Activated naive CD8-positive, alpha-beta T cell treated with anti-CD3 and anti-CD28 coated beads, Interleukin-2, amount 10 ng/mL, durations not matched to agents 7 days and 5 days (primary cell): ENCODE measurements around the gene PROSER3. TPM values are rescaled to one million over a fixed set of nuclear protein-coding genes. Genes with fewer than 3 reads are reported as not detected.

ENCODE experiments used
- ATAC-seq: fragments of 150-1000 bp; cut with Tn5 transposase; one replicate; pipeline ENCODE4 v1.10.0; 2021; ENCODE audit warnings: low read depth, moderate library complexity
- POLR2A ChIA-PET: fragments of 350-600 bp; sonication (Branson Sonifier 250); formaldehyde crosslinking; loops from one replicate; lab custom pipeline; 2021; ENCODE audit warnings: antibody characterized with exemption; lab: Charles Lee
- DNase-seq: peaks from one replicate; pipeline ENCODE4 v3.0.0; 2021
- H3K27ac Mint-ChIP-seq: one replicate; pipeline ENCODE4 v1.8.0; 2022; ENCODE audit warnings: mild to moderate bottlenecking, mixed read lengths
- H3K27me3 Mint-ChIP-seq: one replicate; pipeline ENCODE4 v1.8.0; 2022; ENCODE audit warnings: mild to moderate bottlenecking, moderate library complexity, mixed read lengths
- H3K36me3 Mint-ChIP-seq: one replicate; pipeline ENCODE4 v1.8.0; 2021; ENCODE audit warnings: mild to moderate bottlenecking, mixed read lengths
- H3K4me1 Mint-ChIP-seq: one replicate; pipeline ENCODE4 v1.8.0; 2021; ENCODE audit warnings: mixed read lengths
- H3K4me3 Mint-ChIP-seq: one replicate; pipeline ENCODE4 v1.8.0; 2022; ENCODE audit warnings: mild to moderate bottlenecking, moderate library complexity, mixed read lengths
- H3K9me3 Mint-ChIP-seq: one replicate; pipeline ENCODE4 v1.8.0; 2021; ENCODE audit warnings: mixed read lengths
- total RNA-seq, 2 experiments: library from RNA; stranded (reverse); gene quantifications; one replicate each; pipeline ENCODE4 v1.2.3, GENCODE V29; 2021

PROSER3 gene
- total RNA-seq, 2 experiments from 2014 or later, result 53.0 to 59.9 TPM

- H3K36me3 Mint-ChIP-seq, result peaks cover 5% of the 10 kb centered on the region
- H3K9me3 Mint-ChIP-seq, result no peaks in the 10 kb centered on the region
- POLR2A ChIA-PET, result interaction anchor here (0.8 to 3.2 kb wide), 14 partner anchors 8 to 101 kb away, joined by 3 to 20 read pairs (median 4); partner anchors contain the start of genes COX6B1, HSPB6 and PROSER3
- H3K4me1 Mint-ChIP-seq, result peaks cover 32% of the 10 kb centered on the region
- peak overlapping the region; percentile 94 for H3K27ac Mint-ChIP-seq
- no peaks in the 10 kb centered on the region for H3K27me3 Mint-ChIP-seq
- ATAC-seq (peak; percentile 41), DNase-seq (peak; percentile 88)
- H3K4me3 Mint-ChIP-seq, result peak overlapping the region; percentile 98
Observed at GRCh38 chr19:35744430-35745327, 13.3 kb upstream of the PROSER3 start.

- peak within 1 kb of the TSS; percentile 94 for H3K27ac Mint-ChIP-seq
- no peaks in the 10 kb centered on the region for H3K27me3 Mint-ChIP-seq
- peaks cover 5% of the 10 kb centered on the region for H3K36me3 Mint-ChIP-seq
- peaks cover 37% of the 10 kb centered on the region for H3K4me1 Mint-ChIP-seq
- POLR2A ChIA-PET, result interaction anchor here (0.8 to 3.2 kb wide), 13 partner anchors 8 to 266 kb away, joined by 3 to 20 read pairs (median 4); partner anchors contain the start of genes HSPB6 and PROSER3
- no peaks in the 10 kb centered on the region for H3K9me3 Mint-ChIP-seq
- ATAC-seq, result peak; percentile 57
- H3K4me3 Mint-ChIP-seq, result peak within 1 kb of the TSS; percentile 98
- peak; percentile 93 for DNase-seq
Observed at GRCh38 chr19:35745328-35746086, 12.5 kb upstream of the PROSER3 start, which contains the start of the genes PSENEN and U2AF1L4. Gene PSENEN (plus strand): TSS chr19:35745651. CDS start chr19:35745931, 280 bp downstream. Gene U2AF1L4 (minus strand): TSS chr19:35745418. CDS start chr19:35745391, 27 bp downstream.

GRCh38 chr19:35746087-35746462 lies 11.9 kb upstream of the PROSER3 start:
- Mint-ChIP-seq H3K9me3 (no peaks in the 10 kb centered on the region), H3K4me3 (peak overlapping the region; percentile 98), H3K36me3 (peaks cover 5% of the 10 kb centered on the region), H3K27ac (peak overlapping the region; percentile 94), H3K4me1 (peaks cover 37% of the 10 kb centered on the region), H3K27me3 (no peaks in the 10 kb centered on the region)
- DNase-seq, result no peak
- no peak for ATAC-seq
- POLR2A ChIA-PET, result interaction anchor here (0.8 to 3.2 kb wide), 9 partner anchors 9 to 265 kb away, joined by 3 to 20 read pairs (median 5); partner anchors contain the start of genes HSPB6 and PROSER3

GRCh38 chr19:35746531-35746930 lies 11.4 kb upstream of the PROSER3 start:
- Mint-ChIP-seq H3K9me3 (no peaks in the 10 kb centered on the region), H3K36me3 (peaks cover 5% of the 10 kb centered on the region), H3K4me3 (peak overlapping the region; percentile 98), H3K4me1 (peaks cover 37% of the 10 kb centered on the region), H3K27me3 (no peaks in the 10 kb centered on the region), H3K27ac (peak overlapping the region; percentile 94)
- no peak for DNase-seq
- POLR2A ChIA-PET, result interaction anchor here (1.8 to 3.2 kb wide), 3 partner anchors 10 to 103 kb away, joined by 5 to 20 read pairs (median 17); partner anchors contain the start of genes HSPB6 and PROSER3
- ATAC-seq, result no peak

GRCh38 chr19:35748106-35749020 lies 9.6 kb upstream of the PROSER3 start, which contains the start of gene LIN37:
Gene LIN37 (plus strand): TSS chr19:35748576. CDS start chr19:35748725, 149 bp downstream.
- Mint-ChIP-seq H3K4me3 (peak within 1 kb of the TSS; percentile 98), H3K36me3 (no peaks in the 10 kb centered on the region), H3K4me1 (peaks cover 25% of the 10 kb centered on the region), H3K9me3 (no peaks in the 10 kb centered on the region), H3K27me3 (no peaks in the 10 kb centered on the region), H3K27ac (peak within 1 kb of the TSS; percentile 95)
- ATAC-seq, result peak; percentile 76
- POLR2A ChIA-PET, result interaction anchor here (0.6 to 1.7 kb wide), 15 partner anchors 8 to 305 kb away, joined by 3 to 21 read pairs (median 5); partner anchors contain the start of genes COX6B1, HSPB6, NFKBID and PROSER3
- DNase-seq, result peak; percentile 94

GRCh38 chr19:35750167-35750566 lies 7.8 kb upstream of the PROSER3 start:
- no peak for ATAC-seq
- peaks cover 6% of the 10 kb centered on the region for H3K36me3 Mint-ChIP-seq
- peak overlapping the region; percentile 47 for H3K4me3 Mint-ChIP-seq
- POLR2A ChIA-PET, result no interaction called here
- H3K27me3 Mint-ChIP-seq, result peaks cover 3% of the 10 kb centered on the region
- peaks cover 20% of the 10 kb centered on the region for H3K4me1 Mint-ChIP-seq
- DNase-seq, result no peak
- no peaks in the 10 kb centered on the region for H3K9me3 Mint-ChIP-seq
- H3K27ac Mint-ChIP-seq, result no peak overlapping the region

- Mint-ChIP-seq H3K9me3 (no peaks in the 10 kb centered on the region), H3K4me3 (no peak overlapping the region), H3K4me1 (peaks cover 24% of the 10 kb centered on the region), H3K27ac (no peak overlapping the region), H3K36me3 (peaks cover 10% of the 10 kb centered on the region), H3K27me3 (peaks cover 3% of the 10 kb centered on the region)
- POLR2A ChIA-PET, result interaction anchor here (0.7 kb wide), 1 partner anchor 57 kb away, joined by 3 read pairs; no protein-coding TSS in a partner anchor
- ATAC-seq (no peak), DNase-seq (no peak)
Observed at GRCh38 chr19:35751839-35752745, 5.9 kb upstream of the PROSER3 start.

GRCh38 chr19:35752746-35753350 lies 5.1 kb upstream of the PROSER3 start:
- ATAC-seq (no peak), DNase-seq (no peak)
- Mint-ChIP-seq H3K4me1 (peaks cover 26% of the 10 kb centered on the region), H3K9me3 (no peaks in the 10 kb centered on the region), H3K27ac (no peak overlapping the region), H3K4me3 (no peak overlapping the region), H3K36me3 (peaks cover 10% of the 10 kb centered on the region), H3K27me3 (peaks cover 3% of the 10 kb centered on the region)
- POLR2A ChIA-PET, result no interaction called here

GRCh38 chr19:35753634-35754369 lies 4.2 kb upstream of the PROSER3 start:
- H3K4me1 Mint-ChIP-seq, result peaks cover 23% of the 10 kb centered on the region
- H3K27ac Mint-ChIP-seq, result no peak overlapping the region
- POLR2A ChIA-PET, result no interaction called here
- H3K36me3 Mint-ChIP-seq, result peaks cover 10% of the 10 kb centered on the region
- H3K4me3 Mint-ChIP-seq, result no peak overlapping the region
- DNase-seq, result no peak
- peaks cover 3% of the 10 kb centered on the region for H3K27me3 Mint-ChIP-seq
- H3K9me3 Mint-ChIP-seq, result no peaks in the 10 kb centered on the region
- ATAC-seq, result no peak

- no peak for ATAC-seq
- no peaks in the 10 kb centered on the region for H3K9me3 Mint-ChIP-seq
- H3K27me3 Mint-ChIP-seq, result peaks cover 3% of the 10 kb centered on the region
- DNase-seq, result no peak
- H3K36me3 Mint-ChIP-seq, result peaks cover 15% of the 10 kb centered on the region
- H3K4me3 Mint-ChIP-seq, result no peak overlapping the region
- peaks cover 24% of the 10 kb centered on the region for H3K4me1 Mint-ChIP-seq
- POLR2A ChIA-PET, result no interaction called here
- H3K27ac Mint-ChIP-seq, result no peak overlapping the region
Observed at GRCh38 chr19:35754370-35755130, 3.4 kb upstream of the PROSER3 start.
